Mesothelial cell of epicardium (in vitro differentiated cells): ENCODE data around the gene MYO16. TPM values are rescaled to one million over a fixed set of nuclear protein-coding genes. Genes with fewer than 3 reads are reported as not detected.
"Not testable (repeated sequence)": the region's sequence is repeated elsewhere in the genome, so short reads cannot be mapped to it uniquely, and the experiment has no call there.

Experiments used
- DNase-seq, 2 experiments: peaks; one replicate each; pipeline ENCODE4 v3.0.0; 2021; ENCODE audit warnings: low spot score in 2 of 2; ENCODE audit not compliant: unreplicated experiment in 2 of 2
- H3K27ac Mint-ChIP-seq: 2 replicates; pipeline ENCODE4 v1.8.0; 2021; ENCODE audit warnings: mixed read lengths
- H3K27me3 Mint-ChIP-seq: 2 replicates; pipeline ENCODE4 v1.8.0; 2021; ENCODE audit warnings: low read depth, mixed read lengths
- H3K36me3 Mint-ChIP-seq: 2 replicates; pipeline ENCODE4 v1.8.0; 2021; ENCODE audit warnings: mixed read lengths
- H3K4me1 Mint-ChIP-seq: 2 replicates; pipeline ENCODE4 v1.8.0; 2021; ENCODE audit warnings: mixed read lengths
- H3K4me3 Mint-ChIP-seq: 2 replicates; pipeline ENCODE4 v1.8.0; 2021; ENCODE audit warnings: mild to moderate bottlenecking, moderate library complexity, mixed read lengths
- H3K9me3 Mint-ChIP-seq: 2 replicates; pipeline ENCODE4 v1.8.0; 2021; ENCODE audit warnings: mixed read lengths
- CTCF ChIP-seq: fragments of 200-600 bp; sonication (generic); IDR thresholded peaks from one replicate; pipeline ENCODE4 v1.5.0; 2021; ENCODE audit warnings: antibody characterized with exemption; ENCODE audit not compliant: unreplicated experiment
- total RNA-seq: library from RNA; stranded (reverse); gene quantifications from 3 replicates; pipeline ENCODE4 v1.2.1, GENCODE V29; 2021

Gene MYO16
- total RNA-seq, 1 donor from 2014 or later: 0.07 TPM

GRCh38 chr13:108895220-108895704 lies 265.9 kb downstream of the MYO16 start:
- no peaks in the 10 kb centered on the region for H3K36me3 Mint-ChIP-seq
- H3K9me3 Mint-ChIP-seq: no peaks in the 10 kb centered on the region
- H3K4me1 Mint-ChIP-seq: no peaks in the 10 kb centered on the region
- H3K27me3 Mint-ChIP-seq: no peaks in the 10 kb centered on the region
- H3K4me3 Mint-ChIP-seq: no peak overlapping the region
- DNase-seq: no peak
- no peak overlapping the region for H3K27ac Mint-ChIP-seq
- TF ChIP-seq CTCF: peak; percentile 87

DNA sequence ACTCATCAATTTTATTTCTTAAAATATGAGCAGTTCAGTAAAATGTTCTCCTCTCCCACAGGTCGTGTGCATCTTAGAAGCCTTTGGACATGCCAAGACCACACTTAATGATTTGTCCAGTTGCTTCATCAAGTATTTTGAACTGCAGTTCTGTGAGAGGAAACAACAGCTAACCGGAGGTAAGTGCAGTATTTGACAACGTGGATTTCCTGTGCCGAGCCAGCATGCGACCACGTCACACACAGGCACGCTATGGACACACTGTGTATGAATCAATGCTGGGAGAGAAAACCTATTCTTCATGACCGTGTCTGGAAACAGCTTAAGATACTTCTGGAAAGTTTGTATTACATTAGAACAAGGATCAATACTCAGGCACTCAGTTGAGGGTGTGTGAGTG lies 268.5 kb downstream of the MYO16 start:
- H3K4me3 Mint-ChIP-seq: no peak overlapping the region
- peaks cover 2% of the 10 kb centered on the region for H3K4me1 Mint-ChIP-seq
- TF ChIP-seq CTCF: no peak
- no peaks in the 10 kb centered on the region for H3K27me3 Mint-ChIP-seq
- no peak overlapping the region for H3K27ac Mint-ChIP-seq
- DNase-seq: no peak
- H3K36me3 Mint-ChIP-seq: no peaks in the 10 kb centered on the region
- H3K9me3 Mint-ChIP-seq: peaks cover 14% of the 10 kb centered on the region

DNA sequence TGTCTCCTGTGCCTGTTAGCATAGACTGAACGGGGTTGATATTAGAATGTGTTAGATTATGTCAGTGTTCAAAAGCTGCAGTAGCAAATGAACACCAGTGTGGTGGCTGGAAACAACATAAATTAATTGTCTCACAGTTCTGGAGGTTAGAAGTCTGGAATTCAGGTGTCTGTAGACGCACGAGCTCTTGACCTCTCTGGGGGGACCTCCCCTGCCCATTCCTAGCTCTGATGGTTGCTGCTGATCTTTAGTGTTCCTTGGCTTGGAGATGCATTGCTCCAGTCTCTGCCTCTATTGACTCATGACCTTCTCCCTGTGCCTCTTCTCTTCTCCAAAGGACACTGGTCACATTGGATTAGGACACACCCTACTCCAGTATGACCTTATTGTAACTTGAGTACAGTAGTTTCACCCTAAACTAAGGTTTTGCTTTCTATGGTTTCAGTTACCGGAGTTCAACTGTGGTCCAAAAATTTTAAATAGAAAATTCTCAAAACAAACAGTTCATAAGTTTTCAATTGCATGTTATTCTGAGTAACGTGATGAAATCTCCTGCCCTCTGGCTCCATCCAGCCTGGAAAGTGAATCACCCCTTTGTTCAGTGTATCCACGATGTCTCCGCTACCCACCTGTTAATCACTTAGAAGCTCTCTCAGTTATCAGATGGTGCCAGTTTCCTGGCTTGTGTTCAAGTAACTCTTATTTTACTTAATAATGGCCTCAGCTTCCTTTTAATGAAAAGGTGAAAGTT lies 273.2 kb downstream of the MYO16 start:
- H3K4me1 Mint-ChIP-seq: peaks cover 7% of the 10 kb centered on the region
- no peak overlapping the region for H3K4me3 Mint-ChIP-seq
- no peaks in the 10 kb centered on the region for H3K36me3 Mint-ChIP-seq
- no peak for TF ChIP-seq CTCF
- peaks cover 14% of the 10 kb centered on the region for H3K9me3 Mint-ChIP-seq
- H3K27ac Mint-ChIP-seq: no peak overlapping the region
- no peaks in the 10 kb centered on the region for H3K27me3 Mint-ChIP-seq
- DNase-seq: no peak

- Mint-ChIP-seq H3K9me3 (peaks cover 14% of the 10 kb centered on the region), H3K27ac (no peak overlapping the region), H3K36me3 (no peaks in the 10 kb centered on the region), H3K4me3 (no peak overlapping the region), H3K4me1 (peaks cover 7% of the 10 kb centered on the region), H3K27me3 (no peaks in the 10 kb centered on the region)
- TF ChIP-seq CTCF: no peak
- no peak for DNase-seq
Measured at GRCh38 chr13:108903613-108904012, 274.2 kb downstream of the MYO16 start.

DNA sequence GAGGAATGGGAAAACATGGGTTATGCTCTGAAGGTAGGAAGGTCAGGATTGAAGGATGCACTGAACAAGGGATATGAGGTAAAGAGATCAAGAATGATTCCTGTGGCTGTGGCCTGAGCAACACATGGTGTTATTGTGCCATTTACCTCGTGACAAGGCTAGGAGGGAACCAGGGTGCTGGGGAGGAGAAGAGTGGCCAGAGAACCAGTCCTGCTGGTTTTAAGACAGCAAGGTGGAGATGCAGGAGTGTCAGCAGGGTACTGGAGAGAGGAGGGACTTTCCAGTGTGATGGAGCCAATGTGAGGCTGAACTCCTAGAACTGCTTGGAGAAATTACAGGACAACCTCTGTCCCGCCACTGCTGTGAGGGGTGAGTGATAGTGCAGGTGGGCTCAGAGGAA lies 282.4 kb downstream of the MYO16 start:
- no peak for TF ChIP-seq CTCF
- Mint-ChIP-seq H3K36me3 (no peaks in the 10 kb centered on the region), H3K27me3 (no peaks in the 10 kb centered on the region), H3K9me3 (no peaks in the 10 kb centered on the region), H3K27ac (no peak overlapping the region), H3K4me1 (peaks cover 27% of the 10 kb centered on the region), H3K4me3 (no peak overlapping the region)
- no peak for DNase-seq

DNA sequence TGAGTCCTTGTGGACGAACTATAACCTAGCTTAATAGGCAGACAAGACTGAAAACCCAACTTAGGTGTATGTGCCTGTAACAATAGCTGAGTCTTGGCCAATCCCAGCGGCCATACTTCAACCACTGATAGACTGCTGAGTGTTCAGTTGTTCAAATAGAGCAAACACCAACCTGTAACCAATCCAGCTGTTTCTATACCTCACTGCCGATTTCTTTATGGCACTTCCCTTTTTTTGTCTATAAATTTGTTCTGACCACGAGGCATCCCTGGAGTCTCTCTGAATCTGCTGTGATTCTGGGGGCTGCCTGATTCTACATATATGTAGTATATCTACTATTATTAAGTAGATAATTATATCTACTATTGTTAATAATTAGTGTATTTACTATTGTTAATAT lies 284.3 kb downstream of the MYO16 start:
- not testable (repeated sequence) for DNase-seq, H3K9me3 Mint-ChIP-seq, H3K4me3 Mint-ChIP-seq, H3K27me3 Mint-ChIP-seq, H3K27ac Mint-ChIP-seq, H3K36me3 Mint-ChIP-seq
- H3K4me1 Mint-ChIP-seq: peaks cover 39% of the 10 kb centered on the region
